WTC11 (cell line): ENCODE results near the gene CISD3. TPM values are rescaled to one million over a fixed set of nuclear protein-coding genes. Genes with fewer than 3 reads are reported as not detected.

Experiments used
- ATAC-seq: fragments of 200-7000 bp; cut with Tn5 transposase; 2 replicates; pipeline ENCODE4 v1.10.0; 2021; ENCODE audit warnings: mild to moderate bottlenecking, moderate library complexity
- CTCF ChIA-PET: fragments of 300-600 bp; sonication (Branson Sonifier 250); formaldehyde crosslinking; loops from one replicate; lab custom pipeline; 2021; ENCODE audit warnings: antibody characterized with exemption; lab: Charles Lee
- POLR2A ChIA-PET: fragments of 350-600 bp; sonication (Branson Sonifier 250); formaldehyde crosslinking; loops from one replicate; lab custom pipeline; 2021; ENCODE audit warnings: antibody characterized with exemption; lab: Charles Lee
- DNase-seq: peaks from one replicate; pipeline ENCODE4 v3.0.0; 2021; ENCODE audit warnings: low spot score
- H3K27ac Mint-ChIP-seq: 2 replicates; pipeline ENCODE4 v1.8.0; 2021; ENCODE audit warnings: mixed read lengths
- H3K27me3 Mint-ChIP-seq: 2 replicates; pipeline ENCODE4 v1.8.0; 2021; ENCODE audit warnings: low read depth, mild to moderate bottlenecking, moderate library complexity, mixed read lengths
- H3K36me3 Mint-ChIP-seq: 2 replicates; pipeline ENCODE4 v1.8.0; 2021; ENCODE audit warnings: mixed read lengths
- H3K4me1 Mint-ChIP-seq: 2 replicates; pipeline ENCODE4 v1.8.0; 2022; ENCODE audit warnings: mixed read lengths
- H3K4me3 Mint-ChIP-seq: 2 replicates; pipeline ENCODE4 v1.8.0; 2021; ENCODE audit warnings: mild to moderate bottlenecking, moderate library complexity, mixed read lengths
- H3K9me3 Mint-ChIP-seq: 2 replicates; pipeline ENCODE4 v1.8.0; 2021; ENCODE audit warnings: mixed read lengths
- ATF1 ChIP-seq: sonication (generic); formaldehyde crosslinking; IDR thresholded peaks from 2 replicates; pipeline ENCODE4 v1.8.1; 2023; ENCODE audit warnings: mild to moderate bottlenecking, moderate library complexity, missing genetic modification reagents
- CBFB ChIP-seq: sonication (generic); formaldehyde crosslinking; IDR thresholded peaks from 2 replicates; pipeline ENCODE4 v1.8.1; 2022; ENCODE audit warnings: mild to moderate bottlenecking, low read depth, missing genetic modification reagents
- FOXP1 ChIP-seq: sonication (generic); formaldehyde crosslinking; IDR thresholded peaks from 2 replicates; pipeline ENCODE4 v1.8.0; 2022; ENCODE audit warnings: missing genetic modification reagents, mild to moderate bottlenecking, moderate library complexity, borderline replicate concordance
- IRF2 ChIP-seq: sonication (generic); formaldehyde crosslinking; IDR thresholded peaks from 2 replicates; pipeline ENCODE4 v1.8.0; 2022; ENCODE audit warnings: low read depth, missing genetic modification reagents, borderline replicate concordance
- JUN ChIP-seq: sonication (generic); formaldehyde crosslinking; IDR thresholded peaks from 2 replicates; pipeline ENCODE4 v1.8.0; 2023; ENCODE audit warnings: mild to moderate bottlenecking, missing genetic modification reagents
- MAX ChIP-seq: sonication (generic); formaldehyde crosslinking; IDR thresholded peaks from 2 replicates; pipeline ENCODE4 v1.8.0; 2022; ENCODE audit warnings: mild to moderate bottlenecking, missing genetic modification reagents
- NFE2L1 ChIP-seq: sonication (generic); formaldehyde crosslinking; IDR thresholded peaks from 2 replicates; pipeline ENCODE4 v1.8.1; 2023; ENCODE audit warnings: missing genetic modification reagents
- NR3C1 ChIP-seq: sonication (generic); formaldehyde crosslinking; conservative IDR thresholded peaks from 2 replicates; pipeline ENCODE4 v1.8.1; 2023; ENCODE audit warnings: low read depth, mild to moderate bottlenecking, missing genetic modification reagents
- SP1 ChIP-seq: sonication (generic); formaldehyde crosslinking; conservative IDR thresholded peaks from 2 replicates; pipeline ENCODE4 v1.8.1; 2022; ENCODE audit warnings: missing genetic modification reagents
- TCF7 ChIP-seq: sonication (generic); formaldehyde crosslinking; IDR thresholded peaks from 2 replicates; pipeline ENCODE4 v1.8.0; 2022; ENCODE audit warnings: mild to moderate bottlenecking, low read depth, missing genetic modification reagents, moderate library complexity
- TEAD1 ChIP-seq: sonication (generic); formaldehyde crosslinking; IDR thresholded peaks from 2 replicates; pipeline ENCODE4 v1.8.0; 2022; ENCODE audit warnings: mild to moderate bottlenecking, missing genetic modification reagents
- TP53 ChIP-seq: sonication (generic); formaldehyde crosslinking; IDR thresholded peaks from 2 replicates; pipeline ENCODE4 v1.8.1; 2023; ENCODE audit warnings: mild to moderate bottlenecking, missing genetic modification reagents
- USF2 ChIP-seq: sonication (generic); formaldehyde crosslinking; IDR thresholded peaks from 2 replicates; pipeline ENCODE4 v1.8.1; 2023; ENCODE audit warnings: mild to moderate bottlenecking, missing genetic modification reagents, moderate library complexity
- ZNF121 ChIP-seq: sonication (generic); formaldehyde crosslinking; IDR thresholded peaks from 2 replicates; pipeline ENCODE4 v1.8.0; 2023; ENCODE audit warnings: missing genetic modification reagents
- ZNF263 ChIP-seq: sonication (generic); formaldehyde crosslinking; IDR thresholded peaks from 2 replicates; pipeline ENCODE4 v1.8.1; 2022; ENCODE audit warnings: low read depth, mild to moderate bottlenecking, moderate library complexity, missing genetic modification reagents
- ZNF532 ChIP-seq: fragments of 250-450 bp; sonication (Bioruptor Pico); IDR thresholded peaks from 2 replicates; pipeline ENCODE4 v1.9.0; 2021; ENCODE audit warnings: mild to moderate bottlenecking, borderline replicate concordance
- total RNA-seq: library from RNA; stranded (reverse); gene quantifications from 3 replicates; pipeline ENCODE4 v1.2.3, GENCODE V29; 2021
- TF ChIP-seq, protein P1 (sequence below): fragments of 250-450 bp; sonication (Bioruptor Pico); IDR thresholded peaks from 2 replicates; pipeline ENCODE4 v1.9.0; 2021; ENCODE audit warnings: mild to moderate bottlenecking
- TF ChIP-seq, protein P2 (sequence below): sonication (generic); formaldehyde crosslinking; IDR thresholded peaks from 2 replicates; pipeline ENCODE4 v1.8.0; 2022; ENCODE audit warnings: missing genetic modification reagents

CISD3 gene
- total RNA-seq, 1 experiment from 2014 or later, result 12.1 TPM

DNA sequence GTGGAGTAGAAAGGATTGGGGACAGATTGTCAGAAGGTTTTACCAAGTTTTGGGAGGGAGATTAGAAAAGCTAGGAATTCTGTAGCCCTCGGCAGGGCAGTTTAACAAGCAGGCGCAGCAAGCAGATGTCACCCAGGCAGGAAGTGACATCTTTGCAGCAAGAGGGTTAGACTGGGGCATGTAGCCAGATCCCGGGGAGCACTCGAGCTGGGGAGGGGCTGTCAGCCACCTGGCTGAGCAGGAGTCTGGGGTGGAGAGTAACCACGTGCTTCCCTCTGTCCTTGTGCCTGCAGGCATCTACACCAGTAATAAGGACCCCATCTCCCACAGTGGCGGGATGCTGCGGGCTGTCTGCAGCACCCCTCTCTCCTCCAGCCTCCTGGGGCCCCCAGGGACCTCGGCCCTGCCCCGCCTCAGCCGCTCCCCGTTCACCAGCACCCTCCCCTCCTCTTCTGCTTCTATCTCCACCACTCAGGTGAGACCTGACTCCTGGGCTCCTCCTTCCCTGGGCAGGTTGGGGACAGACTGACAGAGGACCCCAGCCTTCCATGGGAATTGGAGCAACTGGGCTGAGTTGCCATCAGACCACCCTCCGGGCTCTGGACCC is 12.9 kb upstream of the CISD3 start:
- TF ChIP-seq TEAD1 (no peak), NR3C1 (CRISPR knock-in tag) (no peak), CBFB (CRISPR knock-in tag) (no peak), ZNF121 (peak; percentile 67; the same call in 1 of the 2 replicates)
- DNase-seq, result no peak
- Mint-ChIP-seq H3K4me1 (peaks cover 54% of the 10 kb centered on the region), H3K9me3 (no peaks in the 10 kb centered on the region), H3K36me3 (no peaks in the 10 kb centered on the region), H3K27me3 (peaks cover 15% of the 10 kb centered on the region), H3K4me3 (no peak overlapping the region), H3K27ac (no peak overlapping the region)
- ChIA-PET POLR2A (interaction anchor here (2.4 kb wide), 1 partner anchor 12 kb away, joined by 15 read pairs; the partner anchor contains the start of gene MLLT6), CTCF (interaction anchor here (1.7 to 3.0 kb wide), 4 partner anchors 11 to 41 kb away, joined by 7 to 24 read pairs (median 9); partner anchors contain the start of gene CISD3)
- no peak for ATAC-seq

DNA sequence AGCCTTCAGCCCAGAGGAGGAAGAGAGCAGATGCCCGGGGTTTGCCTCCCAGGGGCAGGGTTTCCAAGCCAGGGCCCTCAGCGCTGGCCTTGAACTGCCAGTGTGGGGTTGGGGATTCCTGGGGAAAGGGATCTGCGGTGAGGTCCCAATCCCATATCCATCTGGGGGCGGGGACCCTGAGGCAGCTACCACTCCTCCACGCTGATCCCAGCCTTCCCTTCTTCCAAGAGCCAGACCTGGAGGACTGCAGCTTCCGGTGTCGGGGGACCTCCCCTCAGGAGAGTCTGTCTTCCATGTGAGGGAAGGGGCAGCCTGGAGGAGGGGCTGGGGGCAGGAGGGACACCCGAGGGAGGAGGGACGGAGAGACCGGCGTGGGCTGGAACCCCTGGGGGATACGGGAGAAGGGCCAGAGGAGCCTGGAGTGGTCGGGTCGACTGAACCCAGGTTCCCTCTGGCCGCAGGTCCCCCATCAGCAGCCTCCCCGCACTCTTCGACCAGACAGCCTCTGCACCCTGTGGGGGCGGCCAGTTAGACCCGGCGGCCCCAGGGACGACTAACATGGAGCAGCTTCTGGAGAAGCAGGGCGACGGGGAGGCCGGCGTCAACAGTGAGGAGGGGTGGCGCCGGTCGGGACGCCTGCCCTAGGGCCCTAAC is 10.7 kb upstream of the CISD3 start:
- Mint-ChIP-seq H3K4me1 (peaks cover 43% of the 10 kb centered on the region), H3K27me3 (peaks cover 12% of the 10 kb centered on the region), H3K9me3 (no peaks in the 10 kb centered on the region), H3K36me3 (no peaks in the 10 kb centered on the region), H3K4me3 (peak overlapping the region; percentile 54), H3K27ac (no peak overlapping the region)
- DNase-seq, result peak; percentile 52
- ChIA-PET POLR2A (interaction anchor here (0.6 to 1.5 kb wide), 8 partner anchors 10 to 156 kb away, joined by 3 to 7 read pairs (median 4); partner anchors contain the start of gene EPOP), CTCF (interaction anchor here (0.6 to 5.0 kb wide), 24 partner anchors 9 to 211 kb away, joined by 3 to 37 read pairs (median 4); partner anchors contain the start of genes CISD3 and MLLT6)
- TF ChIP-seq ZNF263, result peak; percentile 44; the same call in 1 of the 2 replicates
- TF ChIP-seq TP53 (CRISPR knock-in tag), result peak; percentile 59; the same call in 1 of the 2 replicates
- no peak for TF ChIP-seq ZNF532 (CRISPR knock-in tag)
- TF ChIP-seq, protein P1, sequence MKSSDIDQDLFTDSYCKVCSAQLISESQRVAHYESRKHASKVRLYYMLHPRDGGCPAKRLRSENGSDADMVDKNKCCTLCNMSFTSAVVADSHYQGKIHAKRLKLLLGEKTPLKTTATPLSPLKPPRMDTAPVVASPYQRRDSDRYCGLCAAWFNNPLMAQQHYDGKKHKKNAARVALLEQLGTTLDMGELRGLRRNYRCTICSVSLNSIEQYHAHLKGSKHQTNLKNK (CRISPR knock-in tag), result no peak
- TF ChIP-seq JUN, result no peak
- TF ChIP-seq USF2 (CRISPR knock-in tag), result no peak
- no peak for TF ChIP-seq ATF1 (CRISPR knock-in tag)
- no peak for TF ChIP-seq IRF2 (CRISPR knock-in tag)
- TF ChIP-seq, all 79 proteins: peak for 2
- no peak for ATAC-seq

- Mint-ChIP-seq H3K36me3 (no peaks in the 10 kb centered on the region), H3K27ac (no peak overlapping the region), H3K27me3 (peaks cover 12% of the 10 kb centered on the region), H3K4me1 (peaks cover 39% of the 10 kb centered on the region), H3K9me3 (no peaks in the 10 kb centered on the region), H3K4me3 (peak overlapping the region; percentile 54)
- peak; percentile 69 for ATAC-seq
- ChIA-PET POLR2A (interaction anchor here (0.6 to 1.5 kb wide), 8 partner anchors 10 to 156 kb away, joined by 3 to 7 read pairs (median 4); no protein-coding TSS in a partner anchor), CTCF (interaction anchor here (0.6 to 5.0 kb wide), 12 partner anchors 8 to 162 kb away, joined by 3 to 37 read pairs (median 6); partner anchors contain the start of genes CISD3 and MLLT6)
- DNase-seq, result peak; percentile 85
- TF ChIP-seq SP1 (CRISPR knock-in tag) (peak; percentile 56), NFE2L1 (peak; percentile 80; the same call in 1 of the 2 replicates), TCF7 (CRISPR knock-in tag) (no peak), MAX (CRISPR knock-in tag) (peak; percentile 80), FOXP1 (peak; percentile 47; the same call in 1 of the 2 replicates)
- TF ChIP-seq, protein P2, sequence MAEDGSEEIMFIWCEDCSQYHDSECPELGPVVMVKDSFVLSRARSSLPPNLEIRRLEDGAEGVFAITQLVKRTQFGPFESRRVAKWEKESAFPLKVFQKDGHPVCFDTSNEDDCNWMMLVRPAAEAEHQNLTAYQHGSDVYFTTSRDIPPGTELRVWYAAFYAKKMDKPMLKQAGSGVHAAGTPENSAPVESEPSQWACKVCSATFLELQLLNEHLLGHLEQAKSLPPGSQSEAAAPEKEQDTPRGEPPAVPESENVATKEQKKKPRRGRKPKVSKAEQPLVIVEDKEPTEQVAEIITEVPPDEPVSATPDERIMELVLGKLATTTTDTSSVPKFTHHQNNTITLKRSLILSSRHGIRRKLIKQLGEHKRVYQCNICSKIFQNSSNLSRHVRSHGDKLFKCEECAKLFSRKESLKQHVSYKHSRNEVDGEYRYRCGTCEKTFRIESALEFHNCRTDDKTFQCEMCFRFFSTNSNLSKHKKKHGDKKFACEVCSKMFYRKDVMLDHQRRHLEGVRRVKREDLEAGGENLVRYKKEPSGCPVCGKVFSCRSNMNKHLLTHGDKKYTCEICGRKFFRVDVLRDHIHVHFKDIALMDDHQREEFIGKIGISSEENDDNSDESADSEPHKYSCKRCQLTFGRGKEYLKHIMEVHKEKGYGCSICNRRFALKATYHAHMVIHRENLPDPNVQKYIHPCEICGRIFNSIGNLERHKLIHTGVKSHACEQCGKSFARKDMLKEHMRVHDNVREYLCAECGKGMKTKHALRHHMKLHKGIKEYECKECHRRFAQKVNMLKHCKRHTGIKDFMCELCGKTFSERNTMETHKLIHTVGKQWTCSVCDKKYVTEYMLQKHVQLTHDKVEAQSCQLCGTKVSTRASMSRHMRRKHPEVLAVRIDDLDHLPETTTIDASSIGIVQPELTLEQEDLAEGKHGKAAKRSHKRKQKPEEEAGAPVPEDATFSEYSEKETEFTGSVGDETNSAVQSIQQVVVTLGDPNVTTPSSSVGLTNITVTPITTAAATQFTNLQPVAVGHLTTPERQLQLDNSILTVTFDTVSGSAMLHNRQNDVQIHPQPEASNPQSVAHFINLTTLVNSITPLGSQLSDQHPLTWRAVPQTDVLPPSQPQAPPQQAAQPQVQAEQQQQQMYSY (CRISPR knock-in tag), result peak; percentile 76
Measured at GRCh38 chr17:38719943-38720641, 10.0 kb upstream of the CISD3 start.
